Measurements from ENCODE around the gene PSMD4. TPM values are rescaled to one million over a fixed set of nuclear protein-coding genes. Genes with fewer than 3 reads are reported as not detected.
"Not testable (repeated sequence)": the region's sequence is repeated elsewhere in the genome, so short reads cannot be mapped to it uniquely, and the experiment has no call there.

PSMD4 gene
- total and polyA plus RNA-seq, 5 donors: 134 to 163 (median 152) TPM

GRCh38 chr1:151273924-151274466, 19.5 kb downstream of the PSMD4 start:
- DNase-seq: no peak
- H3K4me3 ChIP-seq (ENCODE audit: low read length): no peak overlapping the region
- no peaks in the 10 kb centered on the region for H3K4me1 ChIP-seq (ENCODE audit: control insufficient read depth, insufficient read depth, low read length)
- intact Hi-C loops (cut with DNase I): no loop called here
- no peaks in the 10 kb centered on the region for H3K27me3 ChIP-seq (ENCODE audit: control insufficient read depth, insufficient read depth)
- ATAC-seq: no peak
- 77% methylated on average over 3 of the region's 3 CpGs for whole genome bisulfite sequencing
- no peak overlapping the region for H3K27ac ChIP-seq (ENCODE audit: low read length)
- no peaks in the 10 kb centered on the region for H3K9me3 ChIP-seq (ENCODE audit: control insufficient read depth, low read length)

DNA sequence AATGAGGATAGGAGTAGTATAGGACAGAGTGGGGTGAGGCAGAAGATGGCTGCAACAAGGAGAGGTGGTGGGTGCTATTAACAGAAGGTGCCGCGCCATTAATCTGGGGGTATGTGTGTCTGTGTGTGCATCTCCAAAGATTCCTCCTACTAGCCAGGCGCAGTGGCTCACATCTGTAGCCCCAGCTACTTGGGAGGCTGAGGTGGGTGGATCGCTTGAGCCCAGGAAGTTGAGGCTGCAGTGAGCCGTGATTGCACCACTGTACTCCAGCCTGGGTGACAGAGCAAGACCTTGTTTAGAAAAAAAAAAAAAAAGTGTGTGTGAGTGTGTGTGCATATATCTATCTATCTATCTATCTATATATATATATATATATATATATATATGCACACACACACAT, 20.8 kb downstream of the PSMD4 start:
- intact Hi-C loops (cut with DNase I); H3K27ac ChIP-seq (ENCODE audit: low read length); ATAC-seq; H3K4me3 ChIP-seq (ENCODE audit: low read length); H3K4me1 ChIP-seq (ENCODE audit: control insufficient read depth, insufficient read depth, low read length); H3K27me3 ChIP-seq (ENCODE audit: control insufficient read depth, insufficient read depth); DNase-seq; H3K9me3 ChIP-seq (ENCODE audit: control insufficient read depth, low read length): not testable (repeated sequence)
- 86% methylated on average over 5 of the region's 5 CpGs for WGBS

GRCh38 chr1:151277249-151277648, 22.7 kb downstream of the PSMD4 start:
- H3K4me3 ChIP-seq (ENCODE audit: low read length): no peak overlapping the region
- WGBS: 72% methylated on average over 2 of the region's 2 CpGs
- ATAC-seq (no peak), DNase-seq (no peak)
- H3K9me3 ChIP-seq (ENCODE audit: control insufficient read depth, low read length): no peaks in the 10 kb centered on the region
- no peaks in the 10 kb centered on the region for H3K4me1 ChIP-seq (ENCODE audit: control insufficient read depth, insufficient read depth, low read length)
- no peak overlapping the region for H3K27ac ChIP-seq (ENCODE audit: low read length)
- no peaks in the 10 kb centered on the region for H3K27me3 ChIP-seq (ENCODE audit: control insufficient read depth, insufficient read depth)
- intact Hi-C loops (cut with DNase I): no loop called here

- Histone ChIP-seq H3K27me3 (ENCODE audit: control insufficient read depth, insufficient read depth) (no peaks in the 10 kb centered on the region), H3K27ac (ENCODE audit: low read length) (peak overlapping the region; percentile 86), H3K9me3 (ENCODE audit: control insufficient read depth, low read length) (no peaks in the 10 kb centered on the region), H3K4me3 (ENCODE audit: low read length) (peak overlapping the region; percentile 26), H3K4me1 (ENCODE audit: control insufficient read depth, insufficient read depth, low read length) (no peaks in the 10 kb centered on the region)
- DNase-seq: peak; percentile 98
- WGBS: under 1% methylated on average over 48 of the region's 48 CpGs
- peak; percentile 84 to 88 for ATAC-seq
- intact Hi-C loops (cut with DNase I): no loop called here
Observed at GRCh38 chr1:151281225-151281968, 26.9 kb downstream of the PSMD4 start.

DNA sequence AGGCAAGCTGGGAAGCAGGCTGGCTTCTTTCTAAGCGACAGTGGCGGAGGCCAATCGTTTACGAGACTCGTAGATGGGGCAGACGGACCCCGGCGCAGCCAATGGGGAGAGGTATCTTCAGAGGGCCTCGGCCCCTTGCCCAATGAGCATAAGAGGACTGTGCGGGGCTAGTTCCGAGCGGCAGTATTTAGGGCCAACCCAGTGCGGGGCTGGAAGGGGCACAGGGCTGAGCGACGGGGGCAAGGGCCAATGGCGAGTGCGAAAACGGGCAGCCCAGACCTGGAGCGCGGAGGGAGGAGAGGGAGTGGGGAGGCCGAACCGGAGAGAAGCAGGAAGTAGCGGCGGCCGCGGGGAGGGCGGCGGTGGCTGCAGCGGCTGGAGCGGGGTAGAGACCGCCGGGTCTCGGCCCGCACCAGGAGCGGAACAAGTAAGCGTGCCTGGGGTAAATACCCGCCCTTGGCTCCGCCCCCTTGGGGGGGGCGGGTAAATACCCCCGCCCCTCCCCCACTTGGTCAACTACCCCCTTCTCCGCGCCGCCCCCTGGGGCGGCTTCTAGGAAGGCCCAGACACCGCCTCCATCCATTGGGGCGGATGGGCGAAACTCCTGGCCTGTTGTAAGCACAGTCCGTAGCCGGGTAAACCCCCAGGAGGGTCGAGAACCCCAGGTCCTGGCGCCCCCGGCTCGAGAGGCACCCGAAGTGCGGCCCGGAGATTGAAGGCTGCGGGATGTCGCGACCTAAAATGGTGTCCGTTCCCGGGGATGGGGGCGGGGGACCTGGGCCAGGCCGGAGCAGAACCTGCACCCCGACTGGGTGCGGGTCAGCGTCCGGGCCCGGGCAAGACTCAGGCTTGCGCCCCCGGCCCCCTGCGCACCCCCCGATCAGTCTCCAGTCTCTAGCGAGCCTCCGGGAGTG, 27.7 kb downstream of the PSMD4 start, which contains the start of gene ZNF687:
TSS of gene ZNF687 (plus strand) at position 331 of the 914 bp plus-strand sequence. CDS start 3,993 bp downstream, outside the sequence.
- ATAC-seq (peak; percentile 94 to 96), DNase-seq (peak; percentile 100)
- H3K27me3 ChIP-seq (ENCODE audit: control insufficient read depth, insufficient read depth): no peaks in the 10 kb centered on the region
- intact Hi-C loops (cut with DNase I): no loop called here
- H3K9me3 ChIP-seq (ENCODE audit: control insufficient read depth, low read length): no peaks in the 10 kb centered on the region
- peak within 1 kb of the TSS; percentile 86 for H3K27ac ChIP-seq (ENCODE audit: low read length)
- H3K4me1 ChIP-seq (ENCODE audit: control insufficient read depth, insufficient read depth, low read length): no peaks in the 10 kb centered on the region
- WGBS: under 1% methylated on average over 74 of the region's 74 CpGs
- H3K4me3 ChIP-seq (ENCODE audit: low read length): peak within 1 kb of the TSS; percentile 70

GRCh38 chr1:151282883-151283725, 28.6 kb downstream of the PSMD4 start:
- Histone ChIP-seq H3K4me1 (ENCODE audit: control insufficient read depth, insufficient read depth, low read length) (no peaks in the 10 kb centered on the region), H3K9me3 (ENCODE audit: control insufficient read depth, low read length) (no peaks in the 10 kb centered on the region), H3K4me3 (ENCODE audit: low read length) (peak overlapping the region; percentile 70), H3K27ac (ENCODE audit: low read length) (peak overlapping the region; percentile 83), H3K27me3 (ENCODE audit: control insufficient read depth, insufficient read depth) (no peaks in the 10 kb centered on the region)
- WGBS: 8% methylated on average over 44 of the region's 44 CpGs
- ATAC-seq (peak in 1 of 2 donors; percentile 2), DNase-seq (peak; percentile 41 to 73 (median 72))
- intact Hi-C loops (cut with DNase I): no loop called here

DNA sequence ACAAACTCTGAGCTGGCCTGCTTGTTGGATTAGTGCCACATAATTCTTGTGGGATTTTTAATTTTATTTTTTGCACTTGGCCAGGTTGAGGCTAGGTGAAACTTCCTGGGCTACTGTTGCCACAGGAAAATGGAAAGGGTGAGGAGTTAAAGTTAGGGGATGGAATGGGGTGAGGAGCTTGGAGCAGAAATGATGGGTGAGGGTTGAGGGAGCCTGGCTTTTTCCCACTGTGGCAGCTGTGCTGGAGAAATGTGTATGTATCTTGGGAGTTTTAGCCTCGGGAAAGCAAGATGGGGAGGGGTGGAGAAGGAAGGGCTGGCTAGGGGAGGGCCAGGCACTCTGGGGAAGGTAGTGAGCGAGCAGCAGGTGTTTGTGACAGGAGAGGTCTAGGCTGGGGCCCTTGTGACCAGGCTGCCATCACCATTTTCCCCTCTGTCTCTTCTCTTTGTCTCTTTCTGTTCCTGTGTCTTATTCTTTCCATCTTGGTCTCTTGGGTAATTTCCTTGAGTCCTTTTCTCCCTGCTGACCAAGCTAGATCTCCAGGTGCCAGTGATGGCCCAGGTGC, 29.6 kb downstream of the PSMD4 start:
- WGBS: 61% methylated on average over 2 of the region's 2 CpGs
- Histone ChIP-seq H3K27me3 (ENCODE audit: control insufficient read depth, insufficient read depth) (no peaks in the 10 kb centered on the region), H3K4me1 (ENCODE audit: control insufficient read depth, insufficient read depth, low read length) (no peaks in the 10 kb centered on the region), H3K9me3 (ENCODE audit: control insufficient read depth, low read length) (no peaks in the 10 kb centered on the region), H3K4me3 (ENCODE audit: low read length) (no peak overlapping the region), H3K27ac (ENCODE audit: low read length) (no peak overlapping the region)
- DNase-seq (peak in 1 of 3 donors; percentile 26), ATAC-seq (no peak)
- intact Hi-C loops (cut with DNase I): no loop called here

DNA sequence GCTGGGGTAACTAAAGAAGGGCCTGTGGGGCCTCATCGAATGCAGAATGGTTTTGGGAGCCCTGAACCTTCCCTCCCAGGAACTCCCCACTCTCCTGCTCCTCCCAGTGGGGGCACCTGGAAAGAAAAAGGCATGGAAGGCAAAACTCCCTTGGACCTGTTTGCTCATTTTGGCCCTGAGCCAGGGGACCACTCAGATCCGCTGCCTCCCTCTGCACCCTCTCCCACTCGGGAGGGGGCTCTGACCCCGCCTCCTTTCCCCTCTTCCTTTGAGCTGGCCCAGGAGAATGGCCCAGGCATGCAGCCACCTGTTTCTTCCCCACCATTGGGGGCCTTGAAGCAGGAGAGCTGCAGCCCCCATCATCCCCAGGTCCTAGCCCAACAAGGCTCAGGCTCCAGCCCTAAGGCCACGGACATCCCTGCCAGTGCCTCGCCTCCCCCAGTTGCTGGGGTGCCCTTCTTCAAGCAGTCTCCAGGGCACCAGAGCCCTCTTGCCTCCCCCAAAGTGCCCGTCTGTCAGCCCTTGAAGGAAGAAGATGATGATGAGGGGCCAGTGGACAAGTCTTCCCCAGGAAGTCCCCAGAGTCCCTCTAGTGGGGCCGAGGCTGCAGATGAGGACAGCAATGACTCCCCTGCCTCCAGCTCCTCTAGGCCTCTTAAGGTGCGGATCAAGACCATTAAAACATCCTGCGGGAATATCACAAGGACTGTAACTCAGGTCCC, 32.2 kb downstream of the PSMD4 start:
- no peak for ATAC-seq
- Histone ChIP-seq H3K9me3 (ENCODE audit: control insufficient read depth, low read length) (no peaks in the 10 kb centered on the region), H3K27me3 (ENCODE audit: control insufficient read depth, insufficient read depth) (no peaks in the 10 kb centered on the region), H3K27ac (ENCODE audit: low read length) (no peak overlapping the region), H3K4me3 (ENCODE audit: low read length) (no peak overlapping the region), H3K4me1 (ENCODE audit: control insufficient read depth, insufficient read depth, low read length) (no peaks in the 10 kb centered on the region)
- WGBS: 81% methylated on average over 10 of the region's 10 CpGs
- intact Hi-C loops (cut with DNase I): no loop called here
- DNase-seq: peak in 1 of 3 donors; percentile 41

DNA sequence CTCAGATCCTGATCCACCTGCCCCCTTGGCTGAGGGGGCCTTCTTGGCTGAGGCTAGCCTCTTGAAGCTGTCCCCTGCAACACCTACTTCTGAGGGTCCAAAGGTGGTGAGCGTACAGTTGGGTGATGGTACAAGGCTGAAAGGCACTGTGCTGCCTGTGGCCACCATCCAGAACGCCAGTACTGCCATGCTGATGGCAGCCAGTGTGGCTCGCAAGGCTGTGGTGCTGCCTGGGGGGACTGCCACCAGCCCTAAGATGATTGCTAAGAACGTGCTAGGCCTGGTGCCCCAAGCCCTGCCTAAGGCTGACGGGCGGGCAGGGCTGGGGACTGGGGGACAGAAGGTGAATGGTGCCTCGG, 32.8 kb downstream of the PSMD4 start:
- Histone ChIP-seq H3K27ac (ENCODE audit: low read length) (no peak overlapping the region), H3K4me3 (ENCODE audit: low read length) (no peak overlapping the region), H3K27me3 (ENCODE audit: control insufficient read depth, insufficient read depth) (no peaks in the 10 kb centered on the region), H3K9me3 (ENCODE audit: control insufficient read depth, low read length) (no peaks in the 10 kb centered on the region), H3K4me1 (ENCODE audit: control insufficient read depth, insufficient read depth, low read length) (no peaks in the 10 kb centered on the region)
- peak in 1 of 3 donors; percentile 31 for DNase-seq
- WGBS: 91% methylated on average over 7 of the region's 7 CpGs
- intact Hi-C loops (cut with DNase I): no loop called here
- ATAC-seq: no peak
